ENCODE measurements around the gene SNX27. TPM values are rescaled to one million over a fixed set of nuclear protein-coding genes. Genes with fewer than 3 reads are reported as not detected.

The SNX27 gene
- total RNA-seq, 1 donor from 2014 or later: 40.7 TPM

DNA sequence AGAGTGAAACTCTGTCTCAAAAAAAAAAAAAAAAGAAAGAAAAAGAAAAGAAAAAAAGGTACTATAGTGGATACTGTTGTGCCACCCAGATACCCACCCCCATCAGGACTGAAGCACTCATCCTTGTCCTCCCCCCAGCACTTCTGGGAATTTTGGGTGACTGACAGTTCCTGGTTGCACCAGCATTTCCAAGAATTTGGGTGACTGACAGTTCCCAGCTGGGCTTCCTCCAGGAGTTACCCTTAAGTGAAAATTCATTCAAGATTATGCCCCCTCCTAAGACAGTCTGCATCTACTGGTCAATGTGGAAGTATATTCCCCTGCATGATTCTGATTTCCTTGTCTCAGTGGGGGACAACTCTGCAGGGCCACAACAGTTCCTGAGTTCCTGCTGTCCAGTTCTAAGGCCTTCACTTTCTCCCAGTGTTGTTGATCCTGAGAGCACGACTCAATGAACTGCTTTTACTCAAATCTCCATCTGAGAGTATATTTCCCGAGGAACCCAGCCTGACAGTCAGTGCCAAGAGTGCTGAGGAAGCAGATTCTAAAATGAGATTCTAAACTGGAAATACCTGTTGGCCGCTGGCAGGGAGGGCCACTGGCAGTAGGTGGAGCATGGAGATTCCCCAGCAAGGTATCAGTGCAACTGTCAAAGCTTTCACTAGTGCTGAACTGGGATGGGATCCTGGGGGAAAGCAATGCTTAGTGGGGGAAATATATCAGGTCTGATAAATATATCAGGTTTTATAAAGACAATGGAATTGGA is 127.9 kb downstream of the SNX27 start:
- H3K4me1 Mint-ChIP-seq (ENCODE audit: unreplicated experiment): peaks cover 13% of the 10 kb centered on the region
- TF ChIP-seq CTCF (conservative IDR thresholded peaks at IDR 0.05): no peak
- H3K36me3 Mint-ChIP-seq: peaks cover 6% of the 10 kb centered on the region
- no peak for DNase-seq (ENCODE audit: extremely low spot score, unreplicated experiment)
- peak overlapping the region; percentile 81 for H3K4me3 Mint-ChIP-seq
- H3K27ac Mint-ChIP-seq: peak overlapping the region; percentile 98
- H3K9me3 Mint-ChIP-seq: no peaks in the 10 kb centered on the region
- H3K27me3 Mint-ChIP-seq: peaks cover 22% of the 10 kb centered on the region

- peak overlapping the region; percentile 98 for H3K27ac Mint-ChIP-seq
- peaks cover 28% of the 10 kb centered on the region for H3K27me3 Mint-ChIP-seq
- H3K4me3 Mint-ChIP-seq: no peak overlapping the region
- H3K4me1 Mint-ChIP-seq (ENCODE audit: unreplicated experiment): peaks cover 7% of the 10 kb centered on the region
- H3K9me3 Mint-ChIP-seq: no peaks in the 10 kb centered on the region
- no peak for DNase-seq (ENCODE audit: extremely low spot score, unreplicated experiment)
- peaks cover 5% of the 10 kb centered on the region for H3K36me3 Mint-ChIP-seq
- TF ChIP-seq CTCF (conservative IDR thresholded peaks at IDR 0.05): no peak
Observed at GRCh38 chr1:151741516-151741915, 129.7 kb downstream of the SNX27 start.

Other genes starting within 250 kb of the SNX27 start
- gene SELENBP1, start 239.3 kb upstream of the SNX27 start, total RNA-seq (ENCODE audit: low replicate concordance): 20.5 and 39.2 TPM in 2 replicates
- 241 and 243 TPM in 2 replicates for gene PSMB4, start 212.5 kb upstream of the SNX27 start, total RNA-seq (ENCODE audit: low replicate concordance)
- 73.1 and 126 TPM in 2 replicates for gene POGZ, start 152.6 kb upstream of the SNX27 start, total RNA-seq (ENCODE audit: low replicate concordance)
- gene CGN, start 100.7 kb upstream of the SNX27 start, total RNA-seq (ENCODE audit: low replicate concordance): 29.0 and 52.8 TPM in 2 replicates
- 15.5 and 34.7 TPM in 2 replicates for gene TUFT1, start 71.7 kb upstream of the SNX27 start, total RNA-seq (ENCODE audit: low replicate concordance)
- 17.9 and 19.0 TPM in 2 replicates for gene CELF3, start 104.8 kb downstream of the SNX27 start, total RNA-seq (ENCODE audit: low replicate concordance)
- 3.1 and 3.6 TPM in 2 replicates for gene RIIAD1, start 109.5 kb downstream of the SNX27 start, total RNA-seq (ENCODE audit: low replicate concordance)
- gene MRPL9, start 151.4 kb downstream of the SNX27 start, total RNA-seq (ENCODE audit: low replicate concordance): 80.4 and 92.1 TPM in 2 replicates
- gene TDRKH, start 178.4 kb downstream of the SNX27 start, total RNA-seq (ENCODE audit: low replicate concordance): 8.9 and 10.0 TPM in 2 replicates
- not detected in 2 replicates for gene LINGO4, start 193.4 kb downstream of the SNX27 start, total RNA-seq (ENCODE audit: low replicate concordance)
- gene RORC, start 219.8 kb downstream of the SNX27 start, total RNA-seq (ENCODE audit: low replicate concordance): not detected in 2 replicates
- 0.43 and 0.45 TPM in 2 replicates for gene C2CD4D, start 227.8 kb downstream of the SNX27 start, total RNA-seq (ENCODE audit: low replicate concordance)
- not detected in 2 replicates for gene THEM5, start 241.7 kb downstream of the SNX27 start, total RNA-seq (ENCODE audit: low replicate concordance)

All from type B pancreatic cell (in vitro differentiated cells).